ENCODE data around the gene DLGAP1.
A peak's percentile ranks its signal among the peaks of the same experiment; 100 is the strongest.

DLGAP1 gene

GRCh38 chr18:3513481-3513880 is 941.6 kb downstream of the DLGAP1 start:
- no peaks in the 10 kb centered on the region for H3K36me3 ChIP-seq (ENCODE audit: control insufficient read depth, insufficient read depth, low read length)
- H3K27me3 ChIP-seq (ENCODE audit: control insufficient read depth, insufficient read depth, low read length) = no peaks in the 10 kb centered on the region
- peaks cover 13% of the 10 kb centered on the region for H3K4me1 ChIP-seq (ENCODE audit: control insufficient read depth, insufficient read depth, low read length)
- no peak overlapping the region for H3K4me3 ChIP-seq (ENCODE audit: low read length)
- H3K9me3 ChIP-seq (ENCODE audit: control insufficient read depth, low read length) = no peaks in the 10 kb centered on the region
- H3K9ac ChIP-seq (ENCODE audit: low read length) = no peak overlapping the region

GRCh38 chr18:3511980-3512379 is 943.1 kb downstream of the DLGAP1 start:
- Histone ChIP-seq H3K27me3 (ENCODE audit: control insufficient read depth, insufficient read depth, low read length) (no peaks in the 10 kb centered on the region), H3K36me3 (ENCODE audit: control insufficient read depth, insufficient read depth, low read length) (no peaks in the 10 kb centered on the region), H3K9ac (ENCODE audit: low read length) (no peak overlapping the region), H3K4me3 (ENCODE audit: low read length) (no peak overlapping the region), H3K9me3 (ENCODE audit: control insufficient read depth, low read length) (no peaks in the 10 kb centered on the region), H3K4me1 (ENCODE audit: control insufficient read depth, insufficient read depth, low read length) (peaks cover 13% of the 10 kb centered on the region)

GRCh38 chr18:3510896-3511295 is 944.2 kb downstream of the DLGAP1 start:
- Histone ChIP-seq H3K9me3 (ENCODE audit: control insufficient read depth, low read length) (no peaks in the 10 kb centered on the region), H3K4me1 (ENCODE audit: control insufficient read depth, insufficient read depth, low read length) (peaks cover 13% of the 10 kb centered on the region), H3K27me3 (ENCODE audit: control insufficient read depth, insufficient read depth, low read length) (no peaks in the 10 kb centered on the region), H3K9ac (ENCODE audit: low read length) (no peak overlapping the region), H3K4me3 (ENCODE audit: low read length) (no peak overlapping the region), H3K36me3 (ENCODE audit: control insufficient read depth, insufficient read depth, low read length) (no peaks in the 10 kb centered on the region)

- H3K27me3 ChIP-seq (ENCODE audit: control insufficient read depth, insufficient read depth, low read length) = no peaks in the 10 kb centered on the region
- no peaks in the 10 kb centered on the region for H3K9me3 ChIP-seq (ENCODE audit: control insufficient read depth, low read length)
- peaks cover 13% of the 10 kb centered on the region for H3K4me1 ChIP-seq (ENCODE audit: control insufficient read depth, insufficient read depth, low read length)
- no peak overlapping the region for H3K9ac ChIP-seq (ENCODE audit: low read length)
- H3K4me3 ChIP-seq (ENCODE audit: low read length) = no peak overlapping the region
- H3K36me3 ChIP-seq (ENCODE audit: control insufficient read depth, insufficient read depth, low read length) = no peaks in the 10 kb centered on the region
These were observed 945.1 kb downstream of the DLGAP1 start for GRCh38 chr18:3510024-3510423.

GRCh38 chr18:3508576-3509549 is 946.2 kb downstream of the DLGAP1 start:
- H3K27me3 ChIP-seq (ENCODE audit: control insufficient read depth, insufficient read depth, low read length) = no peaks in the 10 kb centered on the region
- no peak overlapping the region for H3K4me3 ChIP-seq (ENCODE audit: low read length)
- no peaks in the 10 kb centered on the region for H3K36me3 ChIP-seq (ENCODE audit: control insufficient read depth, insufficient read depth, low read length)
- no peak overlapping the region for H3K9ac ChIP-seq (ENCODE audit: low read length)
- H3K9me3 ChIP-seq (ENCODE audit: control insufficient read depth, low read length) = no peaks in the 10 kb centered on the region
- H3K4me1 ChIP-seq (ENCODE audit: control insufficient read depth, insufficient read depth, low read length) = peaks cover 13% of the 10 kb centered on the region

- peaks cover 4% of the 10 kb centered on the region for H3K27me3 ChIP-seq (ENCODE audit: control insufficient read depth, insufficient read depth, low read length)
- H3K4me3 ChIP-seq (ENCODE audit: low read length) = no peak overlapping the region
- no peaks in the 10 kb centered on the region for H3K9me3 ChIP-seq (ENCODE audit: control insufficient read depth, low read length)
- H3K4me1 ChIP-seq (ENCODE audit: control insufficient read depth, insufficient read depth, low read length) = peaks cover 6% of the 10 kb centered on the region
- H3K9ac ChIP-seq (ENCODE audit: low read length) = no peak overlapping the region
- no peaks in the 10 kb centered on the region for H3K36me3 ChIP-seq (ENCODE audit: control insufficient read depth, insufficient read depth, low read length)
These were observed 950.5 kb downstream of the DLGAP1 start for GRCh38 chr18:3504637-3505036.

GRCh38 chr18:3502650-3503049 is 952.5 kb downstream of the DLGAP1 start:
- no peaks in the 10 kb centered on the region for H3K36me3 ChIP-seq (ENCODE audit: control insufficient read depth, insufficient read depth, low read length)
- H3K27me3 ChIP-seq (ENCODE audit: control insufficient read depth, insufficient read depth, low read length) = peaks cover 13% of the 10 kb centered on the region
- no peak overlapping the region for H3K4me3 ChIP-seq (ENCODE audit: low read length)
- H3K9ac ChIP-seq (ENCODE audit: low read length) = no peak overlapping the region
- H3K4me1 ChIP-seq (ENCODE audit: control insufficient read depth, insufficient read depth, low read length) = peaks cover 9% of the 10 kb centered on the region
- H3K9me3 ChIP-seq (ENCODE audit: control insufficient read depth, low read length) = no peaks in the 10 kb centered on the region

- no peak overlapping the region for H3K9ac ChIP-seq (ENCODE audit: low read length)
- H3K36me3 ChIP-seq (ENCODE audit: control insufficient read depth, insufficient read depth, low read length) = no peaks in the 10 kb centered on the region
- H3K27me3 ChIP-seq (ENCODE audit: control insufficient read depth, insufficient read depth, low read length) = peaks cover 13% of the 10 kb centered on the region
- no peaks in the 10 kb centered on the region for H3K9me3 ChIP-seq (ENCODE audit: control insufficient read depth, low read length)
- H3K4me3 ChIP-seq (ENCODE audit: low read length) = no peak overlapping the region
- H3K4me1 ChIP-seq (ENCODE audit: control insufficient read depth, insufficient read depth, low read length) = peaks cover 9% of the 10 kb centered on the region
These were observed 955.1 kb downstream of the DLGAP1 start for GRCh38 chr18:3500016-3500415.

- H3K9ac ChIP-seq (ENCODE audit: low read length) = peak overlapping the region; percentile 49
- no peaks in the 10 kb centered on the region for H3K9me3 ChIP-seq (ENCODE audit: control insufficient read depth, low read length)
- peaks cover 13% of the 10 kb centered on the region for H3K27me3 ChIP-seq (ENCODE audit: control insufficient read depth, insufficient read depth, low read length)
- peaks cover 9% of the 10 kb centered on the region for H3K4me1 ChIP-seq (ENCODE audit: control insufficient read depth, insufficient read depth, low read length)
- H3K36me3 ChIP-seq (ENCODE audit: control insufficient read depth, insufficient read depth, low read length) = no peaks in the 10 kb centered on the region
- H3K4me3 ChIP-seq (ENCODE audit: low read length) = no peak overlapping the region
These were observed 955.6 kb downstream of the DLGAP1 start for GRCh38 chr18:3499501-3499900.

- Histone ChIP-seq H3K4me3 (ENCODE audit: low read length) (no peak overlapping the region), H3K4me1 (ENCODE audit: control insufficient read depth, insufficient read depth, low read length) (peaks cover 9% of the 10 kb centered on the region), H3K27me3 (ENCODE audit: control insufficient read depth, insufficient read depth, low read length) (peaks cover 13% of the 10 kb centered on the region), H3K9ac (ENCODE audit: low read length) (peak overlapping the region; percentile 49), H3K9me3 (ENCODE audit: control insufficient read depth, low read length) (no peaks in the 10 kb centered on the region), H3K36me3 (ENCODE audit: control insufficient read depth, insufficient read depth, low read length) (no peaks in the 10 kb centered on the region)
These were observed 956.2 kb downstream of the DLGAP1 start for GRCh38 chr18:3498698-3499471.

GRCh38 chr18:3495691-3496430 is 959.2 kb downstream of the DLGAP1 start:
- Histone ChIP-seq H3K4me3 (ENCODE audit: low read length) (no peak overlapping the region), H3K36me3 (ENCODE audit: control insufficient read depth, insufficient read depth, low read length) (no peaks in the 10 kb centered on the region), H3K27me3 (ENCODE audit: control insufficient read depth, insufficient read depth, low read length) (peaks cover 13% of the 10 kb centered on the region), H3K4me1 (ENCODE audit: control insufficient read depth, insufficient read depth, low read length) (peaks cover 9% of the 10 kb centered on the region), H3K9me3 (ENCODE audit: control insufficient read depth, low read length) (no peaks in the 10 kb centered on the region), H3K9ac (ENCODE audit: low read length) (no peak overlapping the region)
